KBM-7 (cell line): ENCODE results near the gene YTHDC2.

ENCODE experiments used
- DNase-seq: peaks from one replicate; pipeline ENCODE4 v3.0.0-alpha.2; 2015
- in situ Hi-C: fragments of 300-500 bp; cut with MboI; formaldehyde crosslinking; loops from 2 replicates; pipeline ENCODE4 v1.14.3; 2020; ENCODE audit warnings: low sequenced_read_pairs, low pct_unique_long_range_greater_than_20kb, mixed read lengths

The YTHDC2 gene

DNA sequence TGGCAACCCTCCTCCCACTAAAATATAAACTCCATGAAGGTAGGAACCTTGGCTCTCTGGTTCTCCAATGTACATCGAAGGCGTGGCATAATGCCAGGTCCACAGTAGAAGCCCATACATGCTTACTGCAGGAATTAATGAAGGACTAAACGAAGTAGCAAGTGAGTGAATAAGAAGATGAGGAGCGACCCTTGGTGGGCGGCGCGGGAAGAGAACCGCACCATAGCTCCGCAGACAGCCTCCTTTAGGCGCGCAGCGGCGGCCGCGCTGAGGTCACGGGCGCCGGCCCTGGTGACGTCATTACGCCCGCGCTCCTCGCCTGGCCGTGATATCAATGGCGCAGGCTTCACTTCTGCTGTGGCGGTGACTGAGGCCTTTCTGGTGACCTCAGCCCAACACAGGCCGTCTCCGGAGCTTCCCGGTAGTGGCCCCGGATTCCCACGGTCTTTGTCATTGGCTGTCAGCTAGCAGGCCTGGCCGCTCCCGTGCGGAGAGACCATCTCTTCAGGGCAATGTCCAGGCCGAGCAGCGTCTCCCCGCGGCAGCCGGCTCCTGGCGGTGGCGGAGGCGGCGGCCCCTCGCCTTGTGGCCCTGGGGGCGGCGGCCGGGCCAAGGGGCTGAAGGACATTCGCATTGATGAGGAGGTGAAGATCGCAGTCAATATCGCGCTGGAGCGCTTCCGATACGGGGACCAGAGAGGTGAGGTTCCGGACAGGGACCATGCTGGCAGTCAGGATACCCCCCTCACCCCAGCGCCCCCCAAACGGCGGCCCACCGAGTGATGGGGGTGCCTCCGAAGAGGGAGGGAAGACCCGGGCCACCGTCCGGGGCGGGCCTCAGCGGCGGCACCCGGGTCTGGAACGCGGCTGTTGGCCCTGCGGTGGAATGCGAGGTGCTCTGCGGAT is at the start of gene YTHDC2:
TSS of gene YTHDC2 (plus strand) at position 311 of the 905 bp plus-strand sequence. CDS start at position 513, 202 bp downstream.
- in situ Hi-C loops = loop anchor here (25.0 kb wide), 1 partner anchor 176 kb away; no protein-coding TSS in a partner anchor
- DNase-seq = peak; percentile 93

DNA sequence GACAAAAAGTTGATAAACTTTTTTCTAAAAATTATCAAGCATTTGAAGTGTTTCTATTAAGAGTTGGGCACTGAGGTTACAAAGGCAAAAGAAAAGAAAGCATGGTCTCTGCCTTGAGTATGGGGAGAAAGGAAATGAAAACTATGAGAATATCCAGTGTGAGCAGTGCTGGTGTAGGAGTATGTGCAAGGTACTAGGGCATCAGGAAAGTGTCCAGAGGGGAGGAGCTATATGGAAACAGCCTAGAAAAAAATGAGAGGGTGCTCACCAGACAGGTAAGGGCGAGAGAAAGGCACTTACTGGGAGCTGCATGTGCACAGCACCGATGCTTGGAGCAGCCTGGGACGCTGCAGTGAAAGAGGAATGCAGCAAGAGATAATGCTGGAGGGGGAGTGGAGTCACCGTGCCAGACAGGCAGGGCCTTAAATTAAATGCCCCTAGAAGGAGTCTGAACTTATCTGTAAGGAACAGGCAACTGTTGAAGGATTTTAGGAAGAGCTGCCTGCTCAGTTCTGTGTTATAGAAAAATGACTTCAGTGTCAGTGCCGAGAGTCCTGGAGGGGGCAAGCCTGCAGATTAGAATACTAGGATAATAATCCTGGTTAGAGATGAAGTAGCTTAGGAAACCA is 39.3 kb upstream of the YTHDC2 start:
- in situ Hi-C loops = no loop called here
- DNase-seq = no peak

DNA sequence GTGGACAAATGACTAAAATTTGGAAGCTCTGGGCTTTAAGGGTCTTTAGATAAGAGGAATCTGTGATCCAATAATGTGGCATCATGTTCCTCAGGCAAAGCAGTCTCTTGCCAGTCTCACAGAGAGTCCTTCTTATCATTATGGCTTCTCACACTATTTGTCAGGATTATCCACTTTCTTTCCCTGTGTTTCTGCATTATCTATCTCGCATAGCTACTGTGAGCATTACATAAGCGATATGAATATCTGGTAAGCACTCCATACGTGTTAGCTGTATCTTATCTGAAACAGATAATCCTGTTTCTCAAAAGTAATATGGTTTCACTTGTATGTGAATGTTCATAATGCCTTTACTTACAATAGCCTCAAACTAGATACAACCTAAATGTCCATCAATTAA is 34.8 kb upstream of the YTHDC2 start:
- in situ Hi-C loops = no loop called here
- DNase-seq = no peak

DNA sequence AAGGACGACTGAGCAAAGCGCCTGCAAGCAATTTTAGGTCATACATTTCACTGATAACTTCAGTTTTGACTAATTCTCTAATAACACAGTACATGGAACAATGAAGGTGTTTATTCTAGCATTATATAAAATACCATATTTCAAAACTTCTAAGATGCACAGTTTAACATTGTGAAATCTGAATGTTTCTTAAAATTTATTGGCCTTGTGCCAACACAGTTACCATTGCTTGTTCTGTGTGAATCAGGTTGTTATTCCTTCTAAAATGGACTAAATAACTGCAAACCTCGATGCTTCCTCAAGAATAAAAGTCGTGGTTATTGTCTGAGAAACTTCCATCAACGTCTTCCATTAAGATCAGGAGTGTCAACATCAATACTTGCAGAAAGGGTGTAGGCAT is 33.3 kb upstream of the YTHDC2 start:
- in situ Hi-C loops = no loop called here
- no peak for DNase-seq

DNA sequence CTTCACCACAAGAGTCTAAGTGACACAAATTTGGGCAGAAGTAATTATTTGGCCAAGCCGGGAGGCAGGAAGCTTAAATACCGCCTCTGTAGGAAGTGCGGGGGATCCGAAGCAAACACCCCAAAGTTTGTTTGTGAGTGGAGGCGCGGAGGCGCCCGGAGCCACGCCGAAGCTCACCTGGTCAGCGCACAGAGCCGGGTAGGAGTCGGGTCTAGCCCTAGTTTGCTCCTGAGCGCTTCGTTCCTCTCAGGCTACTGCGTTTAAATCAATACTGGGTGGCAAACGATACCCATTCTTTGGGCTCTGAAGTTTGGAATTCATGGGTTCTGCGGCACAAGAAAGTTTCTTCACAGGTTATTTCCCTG is 26.1 kb upstream of the YTHDC2 start:
- DNase-seq = no peak

DNA sequence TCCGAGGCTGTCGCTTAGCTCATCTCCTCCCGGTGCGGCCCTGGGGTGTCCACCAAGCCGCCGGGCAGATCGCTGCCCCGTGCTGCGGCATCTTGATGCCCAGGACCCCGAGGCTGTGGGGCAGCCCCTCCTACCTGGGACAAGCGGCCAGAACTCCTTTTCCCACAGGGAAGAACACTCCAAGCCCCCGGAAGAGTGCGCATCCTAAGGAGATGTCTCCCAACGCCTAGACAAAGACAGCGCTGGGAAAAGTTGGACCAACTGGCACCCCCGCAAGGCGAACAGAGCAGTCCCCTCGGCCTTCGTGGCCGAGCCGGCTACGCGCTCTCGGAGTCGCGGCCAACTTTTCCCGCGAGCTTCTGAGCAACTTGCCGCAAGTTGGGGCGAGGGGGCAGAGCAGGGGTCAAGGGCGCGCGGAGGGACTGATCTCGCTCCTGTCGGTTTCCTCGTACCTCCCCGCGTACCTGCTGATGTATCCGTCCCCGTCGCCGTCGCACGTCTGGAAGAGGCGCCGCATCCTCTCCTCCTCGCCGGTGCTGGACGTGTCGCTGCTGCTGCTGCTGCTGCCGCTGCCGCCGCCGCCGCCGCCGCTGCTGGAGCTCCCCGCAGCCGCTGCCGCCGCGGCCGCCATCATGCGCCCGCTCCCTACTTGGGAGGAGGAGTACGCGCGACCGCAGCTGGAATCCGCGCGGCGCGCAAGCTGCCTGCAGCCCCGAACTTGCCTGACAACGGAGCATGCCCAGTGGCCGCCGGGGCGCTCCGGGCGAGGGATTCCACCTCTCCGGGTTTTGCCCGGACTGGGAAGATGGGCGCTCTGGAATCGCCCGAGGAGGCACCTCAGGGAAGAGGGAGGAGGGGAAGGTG is 25.5 kb upstream of the YTHDC2 start, which contains the start of gene MCC:
TSS of gene MCC (minus strand) at position 673 of the 864 bp plus-strand sequence.
- peak; percentile 13 for DNase-seq
- in situ Hi-C loops = no loop called here

More for the DNA sequence above, 26.1 kb upstream of the YTHDC2 start:
- in situ Hi-C loops = no loop called here

DNA sequence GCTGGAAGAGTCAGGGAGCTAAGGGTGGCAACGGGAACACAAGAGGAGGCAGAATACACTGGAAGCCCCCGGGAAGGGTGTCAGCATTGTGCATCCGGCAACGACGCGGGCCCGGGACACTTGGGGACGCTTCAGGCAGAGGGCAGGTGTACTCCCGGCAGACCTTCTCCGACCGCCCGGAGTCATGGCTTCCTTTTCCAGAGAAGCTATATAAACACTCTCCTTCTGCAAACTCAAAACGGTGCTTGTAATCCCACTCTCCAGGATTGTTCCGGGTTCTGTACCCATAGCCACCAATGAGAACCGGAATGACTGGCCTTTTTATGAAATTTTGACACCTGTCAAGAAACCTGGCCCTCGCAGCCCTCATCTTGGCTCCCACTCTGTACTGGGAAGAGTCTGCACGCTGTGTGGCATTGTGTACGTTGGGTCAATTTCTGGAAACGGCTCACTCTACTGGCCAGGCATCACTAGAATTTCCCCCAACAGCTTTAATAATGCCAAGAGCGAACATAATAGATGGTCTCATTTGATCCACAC is 24.8 kb upstream of the YTHDC2 start:
- in situ Hi-C loops = no loop called here
- DNase-seq = no peak

DNA sequence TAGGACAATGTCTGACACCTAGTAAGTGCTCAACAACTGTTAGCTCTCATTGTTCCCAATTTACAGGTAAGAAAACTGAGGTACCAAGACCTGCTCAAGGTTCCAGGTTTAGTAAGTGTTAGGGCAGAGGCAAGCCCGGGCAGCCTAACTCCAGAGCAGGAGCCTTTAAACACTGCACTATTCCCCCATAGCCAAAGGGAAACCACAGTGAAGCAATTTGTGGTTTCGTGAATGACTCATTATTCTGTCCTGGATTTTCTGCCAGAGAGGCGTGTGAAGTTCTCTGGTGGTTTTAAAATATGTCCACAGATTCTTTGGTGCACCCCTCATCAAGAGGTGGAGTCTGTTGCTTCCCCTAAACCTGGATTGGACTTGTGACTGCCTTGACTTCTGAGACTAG is 24.2 kb upstream of the YTHDC2 start:
- in situ Hi-C loops = no loop called here
- DNase-seq = peak; percentile 94

DNA sequence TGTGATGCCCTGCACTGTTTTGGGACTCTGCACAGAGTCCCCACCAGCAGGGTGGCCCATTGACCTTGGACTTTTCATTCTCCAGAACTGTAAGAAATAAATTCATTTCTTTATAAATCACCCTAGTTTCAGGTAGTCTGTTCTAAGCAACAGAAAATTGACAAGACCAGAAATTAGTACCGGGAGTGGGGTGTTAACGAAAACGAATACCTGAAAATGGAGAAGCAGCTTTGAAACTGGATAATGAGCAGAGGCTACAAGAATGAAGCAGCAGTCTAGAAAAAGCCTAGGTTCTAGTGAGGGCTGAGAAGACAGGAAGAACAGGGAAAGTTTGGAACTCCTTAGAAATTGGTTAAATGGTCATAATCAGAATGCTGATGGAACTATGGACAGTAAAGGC is 23.2 kb upstream of the YTHDC2 start:
- in situ Hi-C loops = no loop called here
- no peak for DNase-seq

DNA sequence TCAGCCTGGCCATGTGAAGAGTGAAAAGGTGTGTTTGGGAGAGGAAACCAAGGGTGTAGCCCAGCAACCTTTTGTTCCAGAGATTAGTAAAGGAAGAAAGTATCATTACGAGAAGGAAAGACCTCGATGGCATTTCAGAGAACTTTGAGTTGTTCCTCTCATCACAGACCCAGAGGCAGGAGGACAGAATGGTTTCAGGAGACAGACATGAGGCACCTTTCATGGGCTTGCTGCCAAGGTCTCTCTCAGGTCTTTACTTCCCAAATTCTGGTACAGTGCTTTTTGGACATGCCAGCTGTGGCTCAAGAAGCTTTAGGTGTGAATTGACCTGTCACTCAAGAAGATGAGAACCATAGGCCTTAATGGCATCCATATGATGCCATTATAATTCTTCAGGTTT is 22.5 kb upstream of the YTHDC2 start:
- DNase-seq = no peak
- in situ Hi-C loops = no loop called here

DNA sequence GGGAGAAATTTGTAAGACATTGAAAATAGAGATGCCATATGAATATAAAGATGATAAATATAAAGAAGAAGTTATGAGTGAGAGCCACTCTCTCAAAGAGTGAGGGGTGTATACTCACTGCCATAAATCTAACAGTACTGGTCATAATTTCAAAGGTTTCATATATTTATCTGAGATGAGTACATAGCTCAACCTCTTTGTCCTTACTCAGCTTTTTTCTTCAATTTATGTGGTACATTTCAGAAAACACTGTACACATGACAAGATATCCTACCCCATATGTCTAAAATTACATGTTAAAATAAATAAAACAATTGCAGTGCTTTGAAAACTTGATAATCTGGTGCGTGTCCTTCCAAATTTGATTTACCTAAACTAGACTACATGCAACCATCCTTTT is 20.0 kb upstream of the YTHDC2 start:
- DNase-seq = no peak
- in situ Hi-C loops = no loop called here

DNA sequence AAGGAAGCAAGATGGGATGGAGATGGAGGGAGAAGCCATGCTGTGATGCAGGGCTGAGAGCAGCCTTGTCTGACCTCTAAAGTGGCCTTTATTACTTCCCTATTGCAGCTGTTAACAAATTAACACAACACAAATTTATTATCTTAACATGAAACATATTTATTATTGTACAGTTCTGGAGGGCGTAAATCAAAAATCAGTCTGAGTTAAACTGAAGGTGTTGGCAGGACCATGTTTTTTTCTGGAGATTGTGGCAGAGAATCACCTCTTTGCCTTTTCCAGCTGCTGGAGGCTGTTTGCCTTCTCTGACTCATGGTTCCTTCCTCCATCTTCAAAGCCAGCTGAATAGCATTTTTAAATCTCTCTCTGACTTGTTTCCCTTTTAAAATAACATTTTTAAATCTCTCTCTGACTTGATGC is 18.1 kb upstream of the YTHDC2 start:
- no peak for DNase-seq
- in situ Hi-C loops = no loop called here

DNA sequence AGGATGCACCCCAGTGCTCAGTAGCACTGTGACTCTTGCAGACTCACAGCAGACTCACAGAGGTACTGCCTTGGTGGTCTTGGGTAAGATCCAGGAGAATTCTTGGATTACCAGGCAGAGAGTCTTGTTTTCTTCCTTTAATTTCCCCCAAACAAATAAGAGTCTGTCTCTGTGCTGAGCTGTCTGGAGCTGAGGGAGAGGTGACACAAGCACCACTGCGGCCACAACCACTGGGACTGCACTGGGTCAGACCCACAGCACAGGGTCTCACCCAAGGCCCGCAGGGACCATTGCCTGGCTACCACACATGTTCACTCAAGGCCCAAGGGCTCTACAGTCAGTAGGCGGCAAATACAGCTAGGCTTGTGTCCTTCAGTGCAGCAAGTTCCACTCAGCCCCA is 11.4 kb upstream of the YTHDC2 start:
- no peak for DNase-seq
- in situ Hi-C loops = loop anchor here (25.0 kb wide), 1 partner anchor 165 kb away; no protein-coding TSS in a partner anchor

DNA sequence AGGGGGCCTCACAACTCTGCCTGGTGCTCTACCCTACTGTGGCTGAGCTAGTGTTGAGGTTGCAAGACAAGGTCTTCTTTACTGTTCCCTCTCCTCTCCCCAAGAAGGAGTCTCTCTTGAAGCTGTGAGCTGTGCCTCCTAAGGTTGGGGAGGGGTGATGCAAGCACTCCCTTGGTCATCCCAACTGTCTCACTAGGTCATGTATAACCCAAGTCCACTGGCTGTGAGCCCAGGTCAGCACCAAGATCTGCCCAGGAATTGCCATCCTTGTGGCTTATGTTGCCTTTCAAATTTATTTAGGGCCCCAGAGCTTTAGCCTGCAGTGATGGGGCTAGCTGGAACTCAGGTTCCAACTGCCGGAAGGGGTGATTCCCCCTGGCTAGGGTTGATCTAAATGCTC is 10.3 kb upstream of the YTHDC2 start:
- no peak for DNase-seq
- in situ Hi-C loops = loop anchor here (25.0 kb wide), 1 partner anchor 166 kb away; no protein-coding TSS in a partner anchor

DNA sequence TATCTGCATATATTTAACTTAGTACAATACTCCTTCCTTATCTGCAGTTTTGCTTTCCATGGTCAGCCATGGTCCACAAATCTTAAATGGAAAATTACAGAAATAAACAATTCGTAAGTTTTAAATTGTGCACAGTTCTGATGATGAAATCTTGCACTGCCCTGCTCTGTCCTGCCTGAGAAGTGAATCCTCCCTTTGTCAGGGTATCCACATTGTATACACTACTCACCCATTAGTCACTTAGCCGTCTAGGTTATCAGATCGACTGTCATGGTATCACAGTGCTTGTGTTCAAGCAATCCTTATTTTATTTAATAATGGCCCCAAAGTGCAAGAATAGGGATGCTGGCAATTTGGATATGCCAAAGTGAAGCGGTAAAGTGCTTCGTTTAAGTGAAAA is 8.3 kb upstream of the YTHDC2 start:
- no peak for DNase-seq

DNA sequence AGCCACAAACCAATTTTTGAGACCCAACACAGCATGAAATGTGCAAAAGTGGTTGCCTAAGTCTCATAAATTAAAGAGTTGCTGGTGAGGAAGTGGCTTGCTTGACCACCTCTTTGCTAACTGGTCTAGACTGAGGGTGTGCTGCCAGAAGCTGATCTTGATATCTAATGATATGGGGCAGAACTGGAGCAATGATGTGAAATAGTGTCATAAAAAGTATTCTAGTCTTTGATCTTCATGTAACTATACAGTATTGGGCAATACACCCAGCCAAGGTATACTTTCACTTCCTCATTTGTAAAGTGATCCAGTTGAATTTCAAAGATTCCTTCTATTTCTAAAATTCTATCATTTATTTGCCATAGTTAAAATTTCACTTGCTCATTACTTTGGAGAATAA is 5.9 kb upstream of the YTHDC2 start:
- DNase-seq = peak; percentile 35
- in situ Hi-C loops = loop anchor here (25.0 kb wide), 1 partner anchor 170 kb away; no protein-coding TSS in a partner anchor

More for the DNA sequence above, 8.3 kb upstream of the YTHDC2 start:
- in situ Hi-C loops = loop anchor here (25.0 kb wide), 1 partner anchor 168 kb away; no protein-coding TSS in a partner anchor

DNA sequence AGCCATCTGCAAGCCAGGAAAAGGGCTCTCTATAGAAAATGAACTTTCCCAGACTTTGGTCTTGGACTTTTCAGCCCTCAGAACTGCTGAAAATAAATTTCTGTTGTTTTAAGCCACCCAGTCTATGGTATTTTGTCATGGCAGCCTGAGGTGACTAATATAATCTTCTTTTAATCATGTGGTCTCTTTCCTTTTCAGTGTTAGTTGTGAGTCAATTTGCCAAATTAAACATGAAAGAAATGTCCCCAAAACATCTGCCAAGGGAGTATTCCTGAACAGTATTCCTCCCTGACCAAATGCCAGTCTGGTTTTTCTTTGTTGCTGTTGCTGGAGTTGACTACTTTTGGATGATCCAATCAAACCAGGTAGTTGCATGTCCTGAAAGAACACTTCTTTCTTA is 4.7 kb upstream of the YTHDC2 start:
- no peak for DNase-seq
- in situ Hi-C loops = loop anchor here (25.0 kb wide), 1 partner anchor 171 kb away; no protein-coding TSS in a partner anchor

DNA sequence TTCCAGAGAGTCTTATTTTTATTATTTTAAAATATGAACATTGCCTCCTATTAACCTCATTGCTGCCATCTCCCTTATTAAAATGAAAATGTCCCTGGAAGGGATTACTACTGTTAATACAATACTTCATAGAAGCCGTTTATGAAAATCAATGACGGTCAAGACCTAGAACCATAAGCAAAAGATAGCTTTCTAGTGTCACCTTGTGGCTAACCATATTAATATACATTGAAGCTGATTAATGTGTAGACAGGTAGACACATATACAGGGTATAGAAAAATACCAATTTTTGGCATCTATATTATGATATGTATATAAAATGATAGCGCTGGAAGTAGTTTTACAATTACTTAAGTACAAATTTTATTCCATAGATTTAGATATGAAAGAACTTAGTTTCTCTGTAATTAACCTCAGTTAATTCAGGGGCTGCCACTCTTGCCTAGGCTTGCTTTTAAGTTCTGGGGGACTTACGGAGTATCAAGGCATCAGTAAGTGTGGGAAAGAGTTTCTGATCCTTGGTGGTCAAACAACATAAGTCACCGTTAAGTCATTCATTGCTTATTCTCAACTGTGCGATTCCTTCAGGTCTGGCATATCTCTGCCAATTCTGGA is 2.5 kb upstream of the YTHDC2 start:
- DNase-seq = peak; percentile 29
- in situ Hi-C loops = loop anchor here (25.0 kb wide), 1 partner anchor 174 kb away; no protein-coding TSS in a partner anchor
